ENCODE results near the gene DMP1. TPM values are rescaled to one million over a fixed set of nuclear protein-coding genes. Genes with fewer than 3 reads are reported as not detected.

DMP1 gene, protein sequence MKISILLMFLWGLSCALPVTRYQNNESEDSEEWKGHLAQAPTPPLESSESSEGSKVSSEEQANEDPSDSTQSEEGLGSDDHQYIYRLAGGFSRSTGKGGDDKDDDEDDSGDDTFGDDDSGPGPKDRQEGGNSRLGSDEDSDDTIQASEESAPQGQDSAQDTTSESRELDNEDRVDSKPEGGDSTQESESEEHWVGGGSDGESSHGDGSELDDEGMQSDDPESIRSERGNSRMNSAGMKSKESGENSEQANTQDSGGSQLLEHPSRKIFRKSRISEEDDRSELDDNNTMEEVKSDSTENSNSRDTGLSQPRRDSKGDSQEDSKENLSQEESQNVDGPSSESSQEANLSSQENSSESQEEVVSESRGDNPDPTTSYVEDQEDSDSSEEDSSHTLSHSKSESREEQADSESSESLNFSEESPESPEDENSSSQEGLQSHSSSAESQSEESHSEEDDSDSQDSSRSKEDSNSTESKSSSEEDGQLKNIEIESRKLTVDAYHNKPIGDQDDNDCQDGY
- total RNA-seq = not detected in 2 replicates
- polyA plus RNA-seq = not detected in 2 replicates

GRCh38 chr4:87649980-87650379 is at the start of gene DMP1:
TSS of gene DMP1 (plus strand) at chr4:87650280. CDS start at chr4:87656493, 6,213 bp downstream.
- H3K4me3 ChIP-seq = no peak within 1 kb of the TSS
- no peak for DNase-seq (ENCODE audit: low read depth in 1 of 2, low spot score in 1 of 2)
- H3K27ac ChIP-seq = no peak within 1 kb of the TSS
- TF ChIP-seq, protein P1, sequence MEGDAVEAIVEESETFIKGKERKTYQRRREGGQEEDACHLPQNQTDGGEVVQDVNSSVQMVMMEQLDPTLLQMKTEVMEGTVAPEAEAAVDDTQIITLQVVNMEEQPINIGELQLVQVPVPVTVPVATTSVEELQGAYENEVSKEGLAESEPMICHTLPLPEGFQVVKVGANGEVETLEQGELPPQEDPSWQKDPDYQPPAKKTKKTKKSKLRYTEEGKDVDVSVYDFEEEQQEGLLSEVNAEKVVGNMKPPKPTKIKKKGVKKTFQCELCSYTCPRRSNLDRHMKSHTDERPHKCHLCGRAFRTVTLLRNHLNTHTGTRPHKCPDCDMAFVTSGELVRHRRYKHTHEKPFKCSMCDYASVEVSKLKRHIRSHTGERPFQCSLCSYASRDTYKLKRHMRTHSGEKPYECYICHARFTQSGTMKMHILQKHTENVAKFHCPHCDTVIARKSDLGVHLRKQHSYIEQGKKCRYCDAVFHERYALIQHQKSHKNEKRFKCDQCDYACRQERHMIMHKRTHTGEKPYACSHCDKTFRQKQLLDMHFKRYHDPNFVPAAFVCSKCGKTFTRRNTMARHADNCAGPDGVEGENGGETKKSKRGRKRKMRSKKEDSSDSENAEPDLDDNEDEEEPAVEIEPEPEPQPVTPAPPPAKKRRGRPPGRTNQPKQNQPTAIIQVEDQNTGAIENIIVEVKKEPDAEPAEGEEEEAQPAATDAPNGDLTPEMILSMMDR (IDR thresholded peaks at IDR 0.05; ENCODE audit: low read depth, low read length) = no peak
- no peaks in the 10 kb centered on the region for H3K9me3 ChIP-seq (ENCODE audit: low read depth)
- H3K36me3 ChIP-seq = no peaks in the 10 kb centered on the region
- no peaks in the 10 kb centered on the region for H3K27me3 ChIP-seq
- no peaks in the 10 kb centered on the region for H3K4me1 ChIP-seq (ENCODE audit: low read depth)

DNA sequence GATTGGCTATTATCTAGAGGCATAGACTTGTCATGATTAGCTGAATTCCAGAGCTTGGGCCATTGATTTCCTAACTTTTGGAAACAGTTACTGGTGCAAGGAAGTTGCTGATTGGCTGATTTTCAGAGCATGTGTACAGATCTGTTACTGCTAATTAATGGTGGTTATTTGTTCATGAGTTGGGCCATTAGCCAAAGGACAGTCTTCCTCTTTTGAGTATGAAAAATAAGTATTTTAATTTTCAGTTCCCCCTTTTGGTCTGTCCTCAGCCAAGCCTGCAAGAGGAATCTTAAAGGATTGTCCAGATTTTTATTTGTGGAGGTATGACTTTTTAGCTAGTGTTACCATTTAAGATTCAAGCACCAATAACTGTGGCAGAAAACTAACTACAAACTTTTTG is 48.7 kb upstream of the DMP1 start:
- Histone ChIP-seq H3K9me3 (ENCODE audit: low read depth) (no peaks in the 10 kb centered on the region), H3K4me3 (no peak overlapping the region), H3K36me3 (no peaks in the 10 kb centered on the region), H3K27ac (no peak overlapping the region), H3K27me3 (no peaks in the 10 kb centered on the region), H3K4me1 (ENCODE audit: low read depth) (no peaks in the 10 kb centered on the region)
- DNase-seq (ENCODE audit: low read depth in 1 of 2, low spot score in 1 of 2) = no peak
- TF ChIP-seq, protein P1 (IDR thresholded peaks at IDR 0.05; ENCODE audit: low read depth, low read length) = no peak

- Histone ChIP-seq H3K36me3 (no peaks in the 10 kb centered on the region), H3K4me1 (ENCODE audit: low read depth) (no peaks in the 10 kb centered on the region), H3K27me3 (no peaks in the 10 kb centered on the region), H3K9me3 (ENCODE audit: low read depth) (no peaks in the 10 kb centered on the region), H3K4me3 (no peak within 1 kb of the TSS), H3K27ac (no peak within 1 kb of the TSS)
- TF ChIP-seq, protein P1 (IDR thresholded peaks at IDR 0.05; ENCODE audit: low read depth, low read length) = no peak
- DNase-seq (ENCODE audit: low read depth in 1 of 2, low spot score in 1 of 2) = no peak
These were observed 41.9 kb upstream of the DMP1 start, which contains the start of gene DSPP for GRCh38 chr4:87608229-87608628. TSS of gene DSPP (plus strand) at chr4:87608529. CDS start at chr4:87610909, 2,380 bp downstream.

- Histone ChIP-seq H3K27me3 (no peaks in the 10 kb centered on the region), H3K27ac (no peak overlapping the region), H3K9me3 (ENCODE audit: low read depth) (no peaks in the 10 kb centered on the region), H3K4me3 (no peak overlapping the region), H3K4me1 (ENCODE audit: low read depth) (no peaks in the 10 kb centered on the region), H3K36me3 (no peaks in the 10 kb centered on the region)
- no peak for DNase-seq (ENCODE audit: low read depth in 1 of 2, low spot score in 1 of 2)
- TF ChIP-seq, protein P1 (IDR thresholded peaks at IDR 0.05; ENCODE audit: low read depth, low read length) = no peak
These were observed 35.7 kb upstream of the DMP1 start for GRCh38 chr4:87614292-87614890.

DNA sequence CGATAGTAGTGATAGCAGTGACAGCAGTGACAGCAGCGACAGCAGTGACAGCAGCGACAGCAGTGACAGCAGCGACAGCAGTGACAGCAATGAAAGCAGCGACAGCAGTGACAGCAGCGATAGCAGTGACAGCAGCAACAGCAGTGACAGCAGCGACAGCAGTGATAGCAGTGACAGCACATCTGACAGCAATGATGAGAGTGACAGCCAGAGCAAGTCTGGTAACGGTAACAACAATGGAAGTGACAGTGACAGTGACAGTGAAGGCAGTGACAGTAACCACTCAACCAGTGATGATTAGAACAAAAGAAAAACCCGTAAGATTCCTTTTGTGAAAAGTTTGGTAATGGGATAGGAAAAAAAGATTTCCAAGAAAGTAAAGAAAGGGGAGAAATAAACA is 33.8 kb upstream of the DMP1 start:
- H3K36me3 ChIP-seq = no peaks in the 10 kb centered on the region
- H3K9me3 ChIP-seq (ENCODE audit: low read depth) = no peaks in the 10 kb centered on the region
- H3K4me3 ChIP-seq = no peak overlapping the region
- DNase-seq (ENCODE audit: low read depth in 1 of 2, low spot score in 1 of 2) = no peak
- no peak overlapping the region for H3K27ac ChIP-seq
- H3K27me3 ChIP-seq = no peaks in the 10 kb centered on the region
- TF ChIP-seq, protein P1 (IDR thresholded peaks at IDR 0.05; ENCODE audit: low read depth, low read length) = no peak
- H3K4me1 ChIP-seq (ENCODE audit: low read depth) = no peaks in the 10 kb centered on the region

Data from cardiac muscle cell (in vitro differentiated cells and primary cell).